ENCODE results near the gene UACA. TPM values are rescaled to one million over a fixed set of nuclear protein-coding genes. Genes with fewer than 3 reads are reported as not detected.

UACA gene
- total and polyA plus RNA-seq, 9 of the 15 experiments (the other 6 are each of a cell fraction or from before 2014, with no cell fraction given) = 0.06 to 0.33 (median 0.15) TPM; not detected in 5

DNA sequence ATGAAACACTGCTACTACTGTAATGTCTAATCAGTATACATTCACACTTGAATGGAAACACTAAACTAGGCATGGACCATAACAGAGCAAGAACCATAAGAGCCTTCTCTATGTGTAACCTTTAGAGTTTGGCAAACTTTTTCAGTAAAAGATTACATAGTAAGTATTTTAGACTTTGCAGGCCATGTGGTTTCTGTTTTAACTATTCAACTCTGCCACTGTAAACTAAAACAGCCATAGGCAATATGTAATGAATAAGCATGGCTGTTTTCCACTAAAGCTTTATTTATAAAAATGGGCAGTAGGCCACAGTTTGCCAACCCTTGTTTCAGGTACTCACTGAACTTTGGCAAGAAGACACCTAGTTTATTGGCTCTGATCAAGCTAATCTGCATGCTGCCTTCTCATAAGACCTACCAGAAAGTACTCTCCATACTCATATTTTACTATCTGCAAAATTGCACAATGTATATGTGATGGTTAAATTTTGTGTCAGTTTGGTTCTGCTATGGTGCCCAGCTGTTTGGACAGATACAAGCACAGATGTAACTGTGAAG lies 46.0 kb downstream of the UACA start (continued):
- no peak for TF ChIP-seq CCNT2 (IDR thresholded peaks at IDR 0.05; ENCODE audit: borderline replicate concordance, extremely low read depth, insufficient read length, low read depth, low read length)
- TF ChIP-seq, protein P1, sequence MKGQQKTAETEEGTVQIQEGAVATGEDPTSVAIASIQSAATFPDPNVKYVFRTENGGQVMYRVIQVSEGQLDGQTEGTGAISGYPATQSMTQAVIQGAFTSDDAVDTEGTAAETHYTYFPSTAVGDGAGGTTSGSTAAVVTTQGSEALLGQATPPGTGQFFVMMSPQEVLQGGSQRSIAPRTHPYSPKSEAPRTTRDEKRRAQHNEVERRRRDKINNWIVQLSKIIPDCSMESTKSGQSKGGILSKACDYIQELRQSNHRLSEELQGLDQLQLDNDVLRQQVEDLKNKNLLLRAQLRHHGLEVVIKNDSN (CRISPR knock-in tag; IDR thresholded peaks at IDR 0.05) = no peak
- no peak for TF ChIP-seq ZBTB11 (CRISPR knock-in tag; IDR thresholded peaks at IDR 0.05)
- TF ChIP-seq HDAC8 (tag; IDR thresholded peaks at IDR 0.05) = no peak
- no peak for TF ChIP-seq IRF2 (CRISPR knock-in tag; IDR thresholded peaks at IDR 0.05)
- TF ChIP-seq SREBF2 (CRISPR knock-in tag; IDR thresholded peaks at IDR 0.05) = no peak
- TF ChIP-seq ARID3A (IDR thresholded peaks at IDR 0.05; ENCODE audit: borderline replicate concordance, low read depth, low read length) = no peak
- TF ChIP-seq, protein P2, sequence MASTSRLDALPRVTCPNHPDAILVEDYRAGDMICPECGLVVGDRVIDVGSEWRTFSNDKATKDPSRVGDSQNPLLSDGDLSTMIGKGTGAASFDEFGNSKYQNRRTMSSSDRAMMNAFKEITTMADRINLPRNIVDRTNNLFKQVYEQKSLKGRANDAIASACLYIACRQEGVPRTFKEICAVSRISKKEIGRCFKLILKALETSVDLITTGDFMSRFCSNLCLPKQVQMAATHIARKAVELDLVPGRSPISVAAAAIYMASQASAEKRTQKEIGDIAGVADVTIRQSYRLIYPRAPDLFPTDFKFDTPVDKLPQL (IDR thresholded peaks at IDR 0.05; ENCODE audit: extremely low read depth, insufficient read length) = no peak
- TF ChIP-seq KLF10 (CRISPR knock-in tag; IDR thresholded peaks at IDR 0.05) = no peak
- TF ChIP-seq ZNF764 (CRISPR knock-in tag; IDR thresholded peaks at IDR 0.05; ENCODE audit: low read depth) = no peak

All from K562 (cell line).